ENCODE measurements around the gene ANP32B. TPM values are rescaled to one million over a fixed set of nuclear protein-coding genes. Genes with fewer than 3 reads are reported as not detected.
"Not testable (repeated sequence)": the region's sequence is repeated elsewhere in the genome, so short reads cannot be mapped to it uniquely, and the experiment has no call there.

The ANP32B gene
- total and polyA plus RNA-seq, 7 donors = 31.4 to 217 (median 66.7) TPM

DNA sequence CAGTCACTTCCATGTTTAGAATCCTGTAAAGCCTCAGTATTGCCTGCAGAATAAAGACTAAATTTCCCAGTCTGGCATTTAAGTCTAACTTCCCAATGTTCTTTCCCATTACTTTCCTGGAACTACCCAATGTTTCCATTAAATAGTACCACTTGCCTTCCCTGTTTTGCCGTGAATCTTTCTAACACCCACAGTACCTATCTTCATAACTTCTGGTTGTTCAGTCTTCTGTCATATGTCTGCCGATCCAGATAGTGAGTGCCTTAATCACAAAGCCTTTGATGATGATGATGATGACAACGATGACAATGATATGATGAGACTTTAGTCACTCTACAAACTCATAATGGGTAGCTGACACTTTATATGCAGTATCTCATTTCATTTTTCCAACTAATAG, 38.5 kb upstream of the ANP32B start:
- Histone ChIP-seq H3K9me3 (no peaks in the 10 kb centered on the region), H3K4me3 (no peak overlapping the region), H3K4me1 (no peaks in the 10 kb centered on the region), H3K36me3 (no peaks in the 10 kb centered on the region), H3K27ac (no peak overlapping the region), H3K27me3 (no peaks in the 10 kb centered on the region)
- 83 to 89% methylated on average over 3 of the region's 3 CpGs for WGBS, 2 donors
- intact Hi-C loops (cut with DNase I) = no loop called here
- DNase-seq = no peak
- TF ChIP-seq, protein P1, sequence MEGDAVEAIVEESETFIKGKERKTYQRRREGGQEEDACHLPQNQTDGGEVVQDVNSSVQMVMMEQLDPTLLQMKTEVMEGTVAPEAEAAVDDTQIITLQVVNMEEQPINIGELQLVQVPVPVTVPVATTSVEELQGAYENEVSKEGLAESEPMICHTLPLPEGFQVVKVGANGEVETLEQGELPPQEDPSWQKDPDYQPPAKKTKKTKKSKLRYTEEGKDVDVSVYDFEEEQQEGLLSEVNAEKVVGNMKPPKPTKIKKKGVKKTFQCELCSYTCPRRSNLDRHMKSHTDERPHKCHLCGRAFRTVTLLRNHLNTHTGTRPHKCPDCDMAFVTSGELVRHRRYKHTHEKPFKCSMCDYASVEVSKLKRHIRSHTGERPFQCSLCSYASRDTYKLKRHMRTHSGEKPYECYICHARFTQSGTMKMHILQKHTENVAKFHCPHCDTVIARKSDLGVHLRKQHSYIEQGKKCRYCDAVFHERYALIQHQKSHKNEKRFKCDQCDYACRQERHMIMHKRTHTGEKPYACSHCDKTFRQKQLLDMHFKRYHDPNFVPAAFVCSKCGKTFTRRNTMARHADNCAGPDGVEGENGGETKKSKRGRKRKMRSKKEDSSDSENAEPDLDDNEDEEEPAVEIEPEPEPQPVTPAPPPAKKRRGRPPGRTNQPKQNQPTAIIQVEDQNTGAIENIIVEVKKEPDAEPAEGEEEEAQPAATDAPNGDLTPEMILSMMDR (IDR thresholded peaks at IDR 0.05) = no peak
- no peak for TF ChIP-seq POLR2A (IDR thresholded peaks at IDR 0.05)
- no peak for TF ChIP-seq POLR2AphosphoS5 (IDR thresholded peaks at IDR 0.05)
- TF ChIP-seq EP300 (IDR thresholded peaks at IDR 0.05) = no peak

- not testable (repeated sequence) for H3K4me3 ChIP-seq
Observed at GRCh38 chr9:97945470-97945869, 37.7 kb upstream of the ANP32B start.

DNA sequence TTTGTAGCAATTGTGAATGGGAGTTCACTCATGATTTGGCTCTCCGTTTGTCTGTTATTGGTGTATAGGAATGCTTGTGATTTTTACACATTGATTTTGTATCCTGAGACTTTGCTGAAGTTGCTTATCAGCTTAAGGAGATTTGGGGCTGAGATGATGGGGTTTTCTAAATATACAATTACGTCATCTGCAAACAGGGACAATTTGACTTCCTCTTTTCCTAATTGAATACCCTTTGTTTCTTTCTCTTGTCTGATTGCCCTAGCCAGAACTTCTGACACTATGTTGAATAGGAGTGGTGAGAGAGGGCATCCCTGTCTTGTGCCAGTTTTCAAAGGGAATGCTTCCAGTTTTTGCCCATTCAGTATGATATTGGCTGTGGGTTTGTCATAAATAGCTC, 36.0 kb upstream of the ANP32B start:
- H3K4me3 ChIP-seq; H3K9me3 ChIP-seq; H3K36me3 ChIP-seq; DNase-seq; H3K4me1 ChIP-seq; intact Hi-C loops (cut with DNase I); H3K27ac ChIP-seq: not testable (repeated sequence)
- WGBS, 2 donors = 54 to 66% methylated on average over 2 of the region's 2 CpGs
- peaks cover 0 to 10% (median 7%) of the 10 kb centered on the region in 3 donors for H3K27me3 ChIP-seq

More at GRCh38 chr9:97945470-97945869, 37.7 kb upstream of the ANP32B start:
- DNase-seq; H3K4me1 ChIP-seq; intact Hi-C loops (cut with DNase I); H3K27me3 ChIP-seq; H3K27ac ChIP-seq; H3K9me3 ChIP-seq; H3K36me3 ChIP-seq: not testable (repeated sequence)
- 84 to 89% methylated on average over 2 of the region's 2 CpGs for WGBS, 2 donors

DNA sequence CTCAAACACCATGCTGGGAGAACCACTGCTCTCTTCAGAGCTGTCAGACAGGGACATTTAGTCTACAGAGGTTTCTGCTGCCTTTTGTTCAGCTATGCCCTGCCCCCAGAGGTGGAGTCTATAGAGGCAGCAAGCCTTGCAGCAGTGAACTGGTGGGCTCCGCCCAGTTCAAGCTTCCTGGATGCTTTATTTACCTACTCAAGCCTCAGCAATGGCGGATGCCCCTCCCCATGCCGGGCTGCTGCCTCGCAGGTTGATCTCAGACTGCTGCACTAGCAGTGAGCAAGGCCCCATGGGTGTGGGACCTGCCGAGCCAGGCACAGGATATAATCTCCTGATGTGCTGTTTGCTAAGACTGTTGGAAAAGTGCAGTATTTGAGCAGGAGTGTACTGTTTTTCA, 32.3 kb upstream of the ANP32B start:
- H3K36me3 ChIP-seq; H3K9me3 ChIP-seq; H3K4me1 ChIP-seq; DNase-seq; H3K27ac ChIP-seq; intact Hi-C loops (cut with DNase I); H3K4me3 ChIP-seq: not testable (repeated sequence)
- WGBS, 2 donors = 69 to 84% methylated on average over 5 of the region's 5 CpGs
- peaks cover 0 to 10% (median 7%) of the 10 kb centered on the region in 3 donors for H3K27me3 ChIP-seq

DNA sequence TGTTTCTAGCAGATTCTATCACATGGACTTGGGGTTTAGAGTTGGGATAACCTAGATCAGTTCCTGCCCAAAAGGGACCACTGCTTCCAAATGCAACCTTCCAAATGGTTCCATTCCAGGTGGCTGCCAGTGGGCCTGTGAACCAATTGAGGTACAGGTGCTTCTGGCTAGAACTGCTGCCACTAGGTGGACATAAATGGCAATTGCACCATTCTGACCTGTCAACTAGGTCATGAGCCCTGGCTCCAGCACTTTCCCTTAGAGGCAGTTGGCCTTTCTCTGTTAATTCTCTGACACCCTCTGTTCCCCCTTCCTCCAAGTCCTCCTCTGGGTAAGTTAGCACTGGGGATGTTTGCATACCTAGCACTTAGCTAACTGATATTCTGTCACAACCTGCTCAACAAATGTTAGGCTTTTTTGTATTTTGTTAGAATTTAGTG, 28.6 kb upstream of the ANP32B start:
- peaks cover 0 to 10% (median 7%) of the 10 kb centered on the region in 3 donors for H3K27me3 ChIP-seq
- DNase-seq = no peak
- no peaks in the 10 kb centered on the region for H3K36me3 ChIP-seq
- no peak overlapping the region for H3K4me3 ChIP-seq
- H3K4me1 ChIP-seq = no peaks in the 10 kb centered on the region
- intact Hi-C loops (cut with DNase I) = no loop called here
- H3K9me3 ChIP-seq = peaks cover 0 to 2% (median 0%) of the 10 kb centered on the region in 4 donors
- no peak overlapping the region for H3K27ac ChIP-seq
- TF ChIP-seq, protein P1 (IDR thresholded peaks at IDR 0.05) = peak in 1 of 4 experiments; percentile 24
- no peak for TF ChIP-seq EP300 (IDR thresholded peaks at IDR 0.05)
- TF ChIP-seq POLR2AphosphoS5 (IDR thresholded peaks at IDR 0.05) = no peak
- no peak for TF ChIP-seq POLR2A (IDR thresholded peaks at IDR 0.05)

DNA sequence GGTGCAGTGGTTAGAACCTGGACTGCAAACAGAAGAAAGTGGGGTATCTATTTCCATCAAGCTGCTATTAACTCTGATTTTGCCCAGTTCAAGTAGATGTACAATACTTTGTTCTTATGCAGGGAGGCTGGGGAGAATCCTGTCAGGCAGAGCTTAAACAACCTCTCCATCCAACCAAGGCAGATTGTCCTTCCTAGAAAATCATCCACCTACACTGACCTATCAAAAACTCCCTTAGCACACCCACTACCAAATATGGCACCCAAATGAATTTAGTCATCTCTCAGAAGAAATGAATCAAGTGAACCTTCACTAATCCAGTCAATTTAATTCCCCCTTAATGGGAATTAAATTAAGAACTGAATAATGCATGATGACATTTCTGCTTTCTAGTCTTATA, 26.8 kb upstream of the ANP32B start:
- no peak overlapping the region for H3K27ac ChIP-seq
- TF ChIP-seq POLR2AphosphoS5 (IDR thresholded peaks at IDR 0.05) (no peak), EP300 (IDR thresholded peaks at IDR 0.05) (no peak), POLR2A (IDR thresholded peaks at IDR 0.05) (no peak)
- TF ChIP-seq, protein P1 (IDR thresholded peaks at IDR 0.05) = no peak
- no peak for DNase-seq
- H3K4me1 ChIP-seq = no peaks in the 10 kb centered on the region
- no peaks in the 10 kb centered on the region for H3K9me3 ChIP-seq
- H3K4me3 ChIP-seq = no peak overlapping the region
- no peaks in the 10 kb centered on the region for H3K36me3 ChIP-seq
- intact Hi-C loops (cut with DNase I) = no loop called here
- peaks cover 0 to 1% (median under 1%) of the 10 kb centered on the region in 3 donors for H3K27me3 ChIP-seq

Data from sigmoid colon (tissue), 7 donors.